Heart left ventricle (tissue), 13 donors: Measurements from ENCODE around the gene PRCC.

ENCODE experiments used
- POLR2A ChIP-seq, 2 donors: fragments of 450-650 bp; IDR thresholded peaks; one replicate each; pipeline ENCODE4 v1.6.1; 2017; ENCODE audit warnings: antibody characterized with exemption in 2 of 2, mild to moderate bottlenecking in 2 of 2, moderate library complexity in 2 of 2
- TF ChIP-seq, protein P1 (sequence below), 12 donors: fragments of 200-600 bp; sonication (generic) in 4 of 12; IDR thresholded peaks; one replicate each; pipeline versions ENCODE4 v1.5.0 to v1.8.0; 2018 to 2022; ENCODE audit warnings: antibody characterized with exemption in 12 of 12, mild to moderate bottlenecking in 5 of 12
- donor health status: ischemic (EF 13 %, LVEDD 7.1; RV severe dilation, severe dysfunction).
- donor health status: DM: no; HTN: yes; CAD: no.
- donor health status: DM: no; HTN: no; CAD: no.
- donor health status: ischemic (EF 25% LVEDD 6.9; RV normal size, moderate dysfunction).
- donor health status: ischemic (EF 25% LVEDD 5.7; RV mildly dilated, moderate dysfunction).
- donor health status: ischemic (EF 35%, LVEDD 5.7; RV mildly dilated, moderate dysfunction).
- donor health status: nonischemic (EF 11% LVEDD 7.7; RV severe dilation, severe dysfunction).
- donor health status: DM: yes; HTN: yes; CAD: no.
- donor health status: PGD.
- donor health status: ischemic (EF 29% LVEDD 5.4; RV normal size, mild dysfunction).
- donor health status: nonischemic (EF 23%, LVEDD 6.1; RV moderate dilation, normal function).

- TF ChIP-seq POLR2A (IDR thresholded peaks at IDR 0.05) = no peak
- TF ChIP-seq, protein P1, sequence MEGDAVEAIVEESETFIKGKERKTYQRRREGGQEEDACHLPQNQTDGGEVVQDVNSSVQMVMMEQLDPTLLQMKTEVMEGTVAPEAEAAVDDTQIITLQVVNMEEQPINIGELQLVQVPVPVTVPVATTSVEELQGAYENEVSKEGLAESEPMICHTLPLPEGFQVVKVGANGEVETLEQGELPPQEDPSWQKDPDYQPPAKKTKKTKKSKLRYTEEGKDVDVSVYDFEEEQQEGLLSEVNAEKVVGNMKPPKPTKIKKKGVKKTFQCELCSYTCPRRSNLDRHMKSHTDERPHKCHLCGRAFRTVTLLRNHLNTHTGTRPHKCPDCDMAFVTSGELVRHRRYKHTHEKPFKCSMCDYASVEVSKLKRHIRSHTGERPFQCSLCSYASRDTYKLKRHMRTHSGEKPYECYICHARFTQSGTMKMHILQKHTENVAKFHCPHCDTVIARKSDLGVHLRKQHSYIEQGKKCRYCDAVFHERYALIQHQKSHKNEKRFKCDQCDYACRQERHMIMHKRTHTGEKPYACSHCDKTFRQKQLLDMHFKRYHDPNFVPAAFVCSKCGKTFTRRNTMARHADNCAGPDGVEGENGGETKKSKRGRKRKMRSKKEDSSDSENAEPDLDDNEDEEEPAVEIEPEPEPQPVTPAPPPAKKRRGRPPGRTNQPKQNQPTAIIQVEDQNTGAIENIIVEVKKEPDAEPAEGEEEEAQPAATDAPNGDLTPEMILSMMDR (IDR thresholded peaks at IDR 0.05) = no peak
Observed at GRCh38 chr1:156808186-156809030, 41.1 kb downstream of the PRCC start.
